Ishikawa (cell line): ENCODE results near the gene FAM221B.

Experiments
- CEBPB ChIP-seq: IDR thresholded peaks from 2 replicates; pipeline ENCODE4 v1.6.1; 2012
- CREB1 ChIP-seq: IDR thresholded peaks from 2 replicates; pipeline ENCODE4 v1.6.1; 2012; ENCODE audit warnings: low read depth
- EGR1 ChIP-seq: IDR thresholded peaks from 2 replicates; pipeline ENCODE4 v1.6.1; 2012
- EP300 ChIP-seq: IDR thresholded peaks from 2 replicates; pipeline ENCODE4 v1.6.1; 2012; ENCODE audit warnings: borderline replicate concordance
- FOXM1 ChIP-seq: IDR thresholded peaks from 2 replicates; pipeline ENCODE4 v1.6.1; 2012; ENCODE audit warnings: low read depth, borderline replicate concordance
- NFIC ChIP-seq: IDR thresholded peaks from 2 replicates; pipeline ENCODE4 v1.6.1; 2012
- RAD21 ChIP-seq: IDR thresholded peaks from 2 replicates; pipeline ENCODE4 v1.6.1; 2012; ENCODE audit warnings: low read depth
- TAF1 ChIP-seq: IDR thresholded peaks from 2 replicates; pipeline ENCODE4 v1.6.1; 2012; ENCODE audit warnings: low read depth, mild to moderate bottlenecking
- TCF12 ChIP-seq: IDR thresholded peaks from 2 replicates; pipeline ENCODE4 v1.6.1; 2012; ENCODE audit warnings: low read depth
- TEAD4 ChIP-seq: IDR thresholded peaks from 2 replicates; pipeline ENCODE4 v1.6.1; 2012
- YY1 ChIP-seq: IDR thresholded peaks from 2 replicates; pipeline ENCODE4 v1.6.1; 2012; ENCODE audit warnings: low read depth
- ZBTB7A ChIP-seq: IDR thresholded peaks from 2 replicates; pipeline ENCODE4 v1.6.1; 2012; ENCODE audit warnings: low read depth
- TF ChIP-seq, protein P1 (sequence below): IDR thresholded peaks from 2 replicates; pipeline ENCODE4 v1.6.1; 2012
- TF ChIP-seq, protein P2 (sequence below): IDR thresholded peaks from 2 replicates; pipeline ENCODE4 v1.6.1; 2012
- TF ChIP-seq, protein P3 (sequence below): IDR thresholded peaks from 2 replicates; pipeline ENCODE4 v1.6.1; 2012; ENCODE audit warnings: low read depth, mild to moderate bottlenecking

The FAM221B gene

DNA sequence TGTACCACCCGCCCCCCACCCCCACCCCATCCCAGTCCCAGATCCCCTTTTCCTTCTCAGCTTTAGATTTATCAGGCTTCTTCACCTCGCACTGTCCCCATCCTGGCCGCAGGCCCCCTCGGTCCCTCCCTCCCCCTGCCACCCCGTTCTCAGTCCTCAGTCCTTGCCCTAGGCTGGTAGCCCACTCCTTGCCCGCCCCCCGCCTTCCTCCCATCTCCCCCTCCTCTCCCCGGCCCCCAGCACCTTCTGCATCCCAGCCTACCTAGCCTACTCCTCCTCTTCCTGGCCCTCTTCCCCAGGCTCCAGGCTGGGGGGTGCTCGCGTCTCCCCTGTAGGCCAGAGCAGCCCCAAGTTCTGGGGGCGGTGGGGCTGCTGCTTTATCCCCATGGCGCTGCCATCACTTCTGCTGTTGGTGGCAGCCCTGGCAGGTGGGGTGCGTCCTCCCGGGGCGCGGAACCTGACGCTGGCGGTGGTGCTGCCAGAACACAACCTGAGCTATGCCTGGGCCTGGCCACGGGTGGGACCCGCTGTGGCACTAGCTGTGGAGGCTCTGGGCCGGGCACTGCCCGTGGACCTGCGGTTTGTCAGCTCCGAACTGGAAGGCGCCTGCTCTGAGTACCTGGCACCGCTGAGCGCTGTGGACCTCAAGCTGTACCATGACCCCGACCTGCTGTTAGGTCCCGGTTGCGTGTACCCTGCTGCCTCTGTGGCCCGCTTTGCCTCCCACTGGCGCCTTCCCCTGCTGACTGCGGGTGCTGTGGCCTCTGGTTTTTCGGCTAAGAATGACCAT lies 36.3 kb downstream of the FAM221B start:
- TF ChIP-seq EGR1 (no peak), ZBTB7A (no peak), TEAD4 (no peak), EP300 (no peak), FOXM1 (no peak), YY1 (no peak), CEBPB (no peak), RAD21 (no peak), TCF12 (no peak), TAF1 (no peak), CREB1 (no peak), NFIC (no peak)
- TF ChIP-seq, protein P1, sequence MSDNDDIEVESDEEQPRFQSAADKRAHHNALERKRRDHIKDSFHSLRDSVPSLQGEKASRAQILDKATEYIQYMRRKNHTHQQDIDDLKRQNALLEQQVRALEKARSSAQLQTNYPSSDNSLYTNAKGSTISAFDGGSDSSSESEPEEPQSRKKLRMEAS: no peak
- TF ChIP-seq, protein P2, sequence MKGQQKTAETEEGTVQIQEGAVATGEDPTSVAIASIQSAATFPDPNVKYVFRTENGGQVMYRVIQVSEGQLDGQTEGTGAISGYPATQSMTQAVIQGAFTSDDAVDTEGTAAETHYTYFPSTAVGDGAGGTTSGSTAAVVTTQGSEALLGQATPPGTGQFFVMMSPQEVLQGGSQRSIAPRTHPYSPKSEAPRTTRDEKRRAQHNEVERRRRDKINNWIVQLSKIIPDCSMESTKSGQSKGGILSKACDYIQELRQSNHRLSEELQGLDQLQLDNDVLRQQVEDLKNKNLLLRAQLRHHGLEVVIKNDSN: no peak
- TF ChIP-seq, protein P3, sequence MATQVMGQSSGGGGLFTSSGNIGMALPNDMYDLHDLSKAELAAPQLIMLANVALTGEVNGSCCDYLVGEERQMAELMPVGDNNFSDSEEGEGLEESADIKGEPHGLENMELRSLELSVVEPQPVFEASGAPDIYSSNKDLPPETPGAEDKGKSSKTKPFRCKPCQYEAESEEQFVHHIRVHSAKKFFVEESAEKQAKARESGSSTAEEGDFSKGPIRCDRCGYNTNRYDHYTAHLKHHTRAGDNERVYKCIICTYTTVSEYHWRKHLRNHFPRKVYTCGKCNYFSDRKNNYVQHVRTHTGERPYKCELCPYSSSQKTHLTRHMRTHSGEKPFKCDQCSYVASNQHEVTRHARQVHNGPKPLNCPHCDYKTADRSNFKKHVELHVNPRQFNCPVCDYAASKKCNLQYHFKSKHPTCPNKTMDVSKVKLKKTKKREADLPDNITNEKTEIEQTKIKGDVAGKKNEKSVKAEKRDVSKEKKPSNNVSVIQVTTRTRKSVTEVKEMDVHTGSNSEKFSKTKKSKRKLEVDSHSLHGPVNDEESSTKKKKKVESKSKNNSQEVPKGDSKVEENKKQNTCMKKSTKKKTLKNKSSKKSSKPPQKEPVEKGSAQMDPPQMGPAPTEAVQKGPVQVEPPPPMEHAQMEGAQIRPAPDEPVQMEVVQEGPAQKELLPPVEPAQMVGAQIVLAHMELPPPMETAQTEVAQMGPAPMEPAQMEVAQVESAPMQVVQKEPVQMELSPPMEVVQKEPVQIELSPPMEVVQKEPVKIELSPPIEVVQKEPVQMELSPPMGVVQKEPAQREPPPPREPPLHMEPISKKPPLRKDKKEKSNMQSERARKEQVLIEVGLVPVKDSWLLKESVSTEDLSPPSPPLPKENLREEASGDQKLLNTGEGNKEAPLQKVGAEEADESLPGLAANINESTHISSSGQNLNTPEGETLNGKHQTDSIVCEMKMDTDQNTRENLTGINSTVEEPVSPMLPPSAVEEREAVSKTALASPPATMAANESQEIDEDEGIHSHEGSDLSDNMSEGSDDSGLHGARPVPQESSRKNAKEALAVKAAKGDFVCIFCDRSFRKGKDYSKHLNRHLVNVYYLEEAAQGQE: no peak

DNA sequence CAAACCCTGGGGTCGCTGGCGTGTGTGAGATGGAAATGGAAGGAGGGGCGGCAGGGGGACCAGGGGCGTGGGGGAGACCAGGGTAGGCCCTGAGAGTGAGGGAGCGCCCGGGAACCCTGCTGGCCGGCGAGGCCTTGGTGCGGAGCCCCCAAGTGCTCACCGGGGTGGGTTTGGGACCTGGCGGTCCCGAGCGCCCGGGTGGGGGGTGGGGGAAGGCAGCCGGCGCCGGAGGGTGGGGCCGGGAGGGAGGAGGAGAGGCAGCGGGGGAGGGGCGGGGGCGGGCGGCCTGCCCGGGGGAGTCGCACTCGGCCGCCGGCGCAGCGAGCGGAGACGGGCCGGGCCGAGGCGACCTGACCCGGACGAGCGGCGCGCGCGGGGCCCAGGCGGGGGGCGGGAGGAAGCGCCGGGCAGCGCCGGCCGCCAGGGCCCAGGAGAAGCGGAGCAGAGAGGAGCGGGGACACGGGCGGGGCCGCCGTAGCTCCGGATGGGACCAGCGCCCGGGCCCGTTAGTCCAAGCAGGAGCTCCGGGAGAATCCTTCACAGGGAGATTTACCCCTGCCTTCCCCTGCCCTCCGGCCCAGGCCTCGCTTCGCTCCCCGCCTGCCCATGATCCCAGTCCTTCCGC lies 37.1 kb downstream of the FAM221B start, which contains the start of gene NPR2:
Gene NPR2 (plus strand): TSS at position 295 of the 625 bp plus-strand sequence. CDS start 818 bp downstream, outside the sequence.
- TF ChIP-seq TCF12 (no peak), NFIC (no peak), EGR1 (no peak), RAD21 (no peak), TEAD4 (no peak), FOXM1 (no peak), CEBPB (no peak), YY1 (no peak), CREB1 (no peak)
- TF ChIP-seq, protein P3: no peak

DNA sequence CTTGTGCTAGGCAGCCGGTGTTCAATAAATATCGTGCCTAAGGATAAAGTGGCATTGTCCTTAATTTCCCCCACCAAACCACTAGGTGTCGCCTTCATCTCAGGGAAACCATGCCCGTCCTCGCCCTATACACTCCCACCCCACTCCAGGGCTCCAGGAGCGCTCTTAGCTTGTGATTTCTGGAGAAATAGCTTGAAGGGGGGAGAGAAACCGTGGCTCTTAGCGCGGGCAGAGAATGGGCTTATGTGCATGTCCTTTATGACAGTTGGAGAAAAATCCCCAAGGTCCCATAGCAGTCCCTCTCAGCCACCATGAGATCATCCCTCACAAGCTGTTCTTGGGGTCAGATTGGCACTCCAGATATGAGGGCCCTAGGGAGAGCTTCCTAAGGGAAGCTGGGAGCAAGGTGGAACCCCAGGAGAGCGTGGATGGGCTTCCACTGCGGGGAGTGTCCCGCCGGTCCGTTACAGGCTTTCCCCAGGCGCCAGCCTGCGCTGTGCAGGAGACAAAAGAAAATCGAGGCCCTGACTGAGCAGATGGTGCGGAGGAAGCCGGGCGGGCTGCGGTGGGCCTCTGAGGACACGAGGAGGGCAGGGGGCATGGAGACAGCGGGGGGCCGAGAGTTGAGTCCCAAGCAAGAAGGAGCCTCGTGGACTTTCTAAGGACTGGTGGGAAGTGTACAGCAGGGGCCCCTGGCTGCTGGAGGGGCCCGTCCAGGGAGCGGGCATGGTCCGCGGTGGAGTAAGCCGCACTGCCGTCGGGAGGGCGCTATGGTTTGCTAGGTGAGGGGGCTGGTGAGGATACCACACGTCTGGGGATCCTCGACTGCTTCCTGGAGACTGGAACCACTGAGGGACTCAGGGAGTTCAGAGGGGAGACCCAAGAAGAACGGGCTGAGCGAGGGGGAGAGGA lies 37.9 kb downstream of the FAM221B start:
- TF ChIP-seq RAD21: peak; percentile 93
- TF ChIP-seq, protein P2: no peak
- TF ChIP-seq TAF1: no peak
- no peak for TF ChIP-seq CEBPB
- TF ChIP-seq YY1: no peak
- no peak for TF ChIP-seq TEAD4
- TF ChIP-seq, protein P3: no peak

DNA sequence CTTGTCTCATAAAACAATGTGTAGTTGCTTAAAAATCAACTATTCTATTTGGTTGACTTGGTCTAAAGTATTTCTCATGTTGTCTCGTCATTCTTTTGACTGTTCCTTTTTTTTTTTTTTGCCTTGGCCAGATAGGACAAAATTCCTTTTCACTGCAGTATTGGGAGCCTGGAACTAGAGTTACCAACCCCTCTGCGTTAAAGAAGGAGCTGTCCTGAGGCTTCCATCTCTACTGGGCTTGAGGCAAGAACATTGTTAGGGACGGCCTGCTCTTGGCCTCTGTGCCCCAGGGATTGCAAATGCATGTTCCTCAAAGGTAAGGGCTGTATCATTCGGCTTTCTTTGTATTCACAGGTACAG lies 38.5 kb downstream of the FAM221B start:
- TF ChIP-seq TAF1 (no peak), CREB1 (no peak), EP300 (no peak)
